CD4-positive, alpha-beta T cell treated with Interleukin-21 for 1 hour (primary cell): ENCODE results near the gene APOC1.
"Not testable (repeated sequence)": the region's sequence is repeated elsewhere in the genome, so short reads cannot be mapped to it uniquely, and the experiment has no call there.

Experiments
- DNase-seq: peaks from one replicate; pipeline ENCODE4 v3.0.0-alpha.2; 2020

Gene APOC1

GRCh38 chr19:44914433-44915206 is at the start of gene APOC1:
APOC1 (plus strand) TSS chr19:44914608; CDS start chr19:44914892, 284 bp downstream.
- peak; percentile 80 for DNase-seq

- DNase-seq: no peak
Measured at GRCh38 chr19:44865196-44865767, 49.1 kb upstream of the APOC1 start.

- DNase-seq: no peak
Measured at GRCh38 chr19:44866664-44867063, 47.7 kb upstream of the APOC1 start.

GRCh38 chr19:44867578-44867977 is 46.8 kb upstream of the APOC1 start:
- DNase-seq: no peak

- no peak for DNase-seq
Measured at GRCh38 chr19:44869733-44870470, 44.5 kb upstream of the APOC1 start.

- no peak for DNase-seq
Measured at GRCh38 chr19:44871809-44872208, 42.6 kb upstream of the APOC1 start.

GRCh38 chr19:44872661-44873060 is 41.7 kb upstream of the APOC1 start:
- DNase-seq: no peak

- no peak for DNase-seq
Measured at GRCh38 chr19:44874317-44874716, 40.1 kb upstream of the APOC1 start.

- DNase-seq: no peak
Measured at GRCh38 chr19:44875666-44876451, 38.5 kb upstream of the APOC1 start.

- DNase-seq: no peak
Measured at GRCh38 chr19:44876930-44877535, 37.4 kb upstream of the APOC1 start.

GRCh38 chr19:44878120-44878865 is 36.1 kb upstream of the APOC1 start:
- no peak for DNase-seq

GRCh38 chr19:44879309-44880065 is 34.9 kb upstream of the APOC1 start:
- no peak for DNase-seq

- no peak for DNase-seq
Measured at GRCh38 chr19:44882063-44882462, 32.3 kb upstream of the APOC1 start.

- DNase-seq: not testable (repeated sequence)
Measured at GRCh38 chr19:44882619-44883397, 31.6 kb upstream of the APOC1 start.

- no peak for DNase-seq
Measured at GRCh38 chr19:44883922-44884321, 30.5 kb upstream of the APOC1 start.

- no peak for DNase-seq
Measured at GRCh38 chr19:44884566-44884965, 29.8 kb upstream of the APOC1 start.

- no peak for DNase-seq
Measured at GRCh38 chr19:44886141-44886540, 28.3 kb upstream of the APOC1 start.

GRCh38 chr19:44887648-44888047 is 26.8 kb upstream of the APOC1 start:
- no peak for DNase-seq

GRCh38 chr19:44888335-44888734 is 26.1 kb upstream of the APOC1 start:
- not testable (repeated sequence) for DNase-seq

GRCh38 chr19:44889830-44890365 is 24.5 kb upstream of the APOC1 start:
- no peak for DNase-seq
